ENCODE data around the gene OGFOD3.
"Not testable (repeated sequence)": the region's sequence is repeated elsewhere in the genome, so short reads cannot be mapped to it uniquely, and the experiment has no call there.

The OGFOD3 gene

GRCh38 chr17:82416264-82416663 lies 2.1 kb downstream of the OGFOD3 start:
- in situ Hi-C loops (cut with HindIII; ENCODE audit: low pct_ligation_motif_present, low sequenced_read_pairs) = loop anchor here (10.0 kb wide), 1 partner anchor 71 kb away; no protein-coding TSS in a partner anchor
- no peak overlapping the region for H3K4me3 ChIP-seq (ENCODE audit: low read depth, low read length)
- no peak for TF ChIP-seq CTCF (IDR thresholded peaks at IDR 0.05; ENCODE audit: low read depth, low read length, missing control alignments)
- H3K27me3 ChIP-seq (replicated peaks) = no peaks in the 10 kb centered on the region
- H3K27ac ChIP-seq = no peak overlapping the region
- no peaks in the 10 kb centered on the region for H3K36me3 ChIP-seq (replicated peaks)
- DNase-seq = no peak

- Histone ChIP-seq H3K27me3 (replicated peaks) (no peaks in the 10 kb centered on the region), H3K27ac (no peak overlapping the region), H3K4me3 (ENCODE audit: low read depth, low read length) (no peak overlapping the region), H3K36me3 (replicated peaks) (no peaks in the 10 kb centered on the region)
- TF ChIP-seq CTCF (IDR thresholded peaks at IDR 0.05; ENCODE audit: low read depth, low read length, missing control alignments) = no peak
- DNase-seq = no peak
- in situ Hi-C loops (cut with HindIII; ENCODE audit: low pct_ligation_motif_present, low sequenced_read_pairs) = loop anchor here (10.0 kb wide), 1 partner anchor 71 kb away; no protein-coding TSS in a partner anchor
Measured at GRCh38 chr17:82415786-82416185, 2.6 kb downstream of the OGFOD3 start.

- H3K36me3 ChIP-seq (replicated peaks) = no peaks in the 10 kb centered on the region
- TF ChIP-seq CTCF (IDR thresholded peaks at IDR 0.05; ENCODE audit: low read depth, low read length, missing control alignments) = no peak
- H3K27me3 ChIP-seq (replicated peaks) = no peaks in the 10 kb centered on the region
- no peak for DNase-seq
- in situ Hi-C loops (cut with HindIII; ENCODE audit: low pct_ligation_motif_present, low sequenced_read_pairs) = loop anchor here (10.0 kb wide), 1 partner anchor 71 kb away; no protein-coding TSS in a partner anchor
- no peak overlapping the region for H3K4me3 ChIP-seq (ENCODE audit: low read depth, low read length)
- no peak overlapping the region for H3K27ac ChIP-seq
Measured at GRCh38 chr17:82415336-82415735, 3.0 kb downstream of the OGFOD3 start.

GRCh38 chr17:82414548-82415281 lies 3.7 kb downstream of the OGFOD3 start:
- TF ChIP-seq CTCF (IDR thresholded peaks at IDR 0.05; ENCODE audit: low read depth, low read length, missing control alignments) = peak; percentile 74
- Histone ChIP-seq H3K36me3 (replicated peaks) (no peaks in the 10 kb centered on the region), H3K4me3 (ENCODE audit: low read depth, low read length) (no peak overlapping the region), H3K27me3 (replicated peaks) (no peaks in the 10 kb centered on the region), H3K27ac (no peak overlapping the region)
- in situ Hi-C loops (cut with HindIII; ENCODE audit: low pct_ligation_motif_present, low sequenced_read_pairs) = loop anchor here (10.0 kb wide), 1 partner anchor 70 kb away; no protein-coding TSS in a partner anchor
- DNase-seq = peak; percentile 52

GRCh38 chr17:82412535-82413520 lies 5.6 kb downstream of the OGFOD3 start:
- no peak overlapping the region for H3K4me3 ChIP-seq (ENCODE audit: low read depth, low read length)
- no peak for DNase-seq
- no peak for TF ChIP-seq CTCF (IDR thresholded peaks at IDR 0.05; ENCODE audit: low read depth, low read length, missing control alignments)
- in situ Hi-C loops (cut with HindIII; ENCODE audit: low pct_ligation_motif_present, low sequenced_read_pairs) = loop anchor here (10.0 kb wide), 1 partner anchor 68 kb away; no protein-coding TSS in a partner anchor
- no peaks in the 10 kb centered on the region for H3K27me3 ChIP-seq (replicated peaks)
- no peak overlapping the region for H3K27ac ChIP-seq
- no peaks in the 10 kb centered on the region for H3K36me3 ChIP-seq (replicated peaks)

- in situ Hi-C loops (cut with HindIII; ENCODE audit: low pct_ligation_motif_present, low sequenced_read_pairs) = loop anchor here (10.0 kb wide), 1 partner anchor 67 kb away; no protein-coding TSS in a partner anchor
- DNase-seq; H3K4me3 ChIP-seq (ENCODE audit: low read depth, low read length); H3K36me3 ChIP-seq (replicated peaks); H3K27ac ChIP-seq; H3K27me3 ChIP-seq (replicated peaks): not testable (repeated sequence)
Measured at GRCh38 chr17:82412081-82412480, 6.3 kb downstream of the OGFOD3 start.
